ENCODE results near the gene MSI2. TPM values are rescaled to one million over a fixed set of nuclear protein-coding genes. Genes with fewer than 3 reads are reported as not detected.
A peak's percentile ranks its signal among the peaks of the same experiment; 100 is the strongest.

Gene MSI2
- total RNA-seq, 2 donors from 2014 or later, result 88.3 to 114 TPM

DNA sequence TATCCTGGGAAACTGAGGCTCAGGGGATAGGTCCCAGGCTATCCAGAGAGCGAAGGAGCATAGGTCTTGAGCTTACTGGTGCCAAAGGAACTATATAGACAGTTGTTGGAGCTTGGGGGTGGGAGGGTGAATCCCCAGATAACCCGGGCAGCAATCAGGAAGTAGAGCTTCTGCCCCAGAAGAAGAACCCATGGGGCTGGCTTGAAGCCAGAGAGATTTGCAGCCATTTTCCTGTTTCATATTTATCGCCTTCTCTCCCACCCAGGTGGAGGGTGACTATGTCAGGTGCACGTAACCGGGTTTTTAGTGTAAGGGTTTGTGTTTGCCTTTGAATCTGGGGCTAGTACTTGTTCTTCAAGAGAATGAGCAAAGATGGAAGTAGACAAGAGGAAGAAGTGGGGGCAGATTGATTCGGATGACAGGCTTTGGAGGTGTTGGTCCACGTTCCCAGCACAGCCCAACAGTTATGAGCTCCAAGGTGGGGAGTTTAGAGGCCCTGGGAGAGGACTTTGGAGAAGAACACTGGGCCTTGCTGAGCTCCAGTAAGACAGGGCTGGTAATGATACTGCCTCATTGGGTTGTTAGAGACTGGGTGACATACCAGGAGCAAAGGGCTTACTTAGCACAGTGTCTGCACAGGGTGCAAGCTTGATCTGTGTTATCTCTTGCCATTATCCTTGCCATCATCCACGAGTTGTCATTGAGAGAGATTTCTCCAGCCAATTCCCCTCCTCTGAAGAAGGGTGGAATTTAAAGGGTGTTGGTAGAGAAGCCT is 343.1 kb downstream of the MSI2 start:
- Mint-ChIP-seq H3K27ac (no peak overlapping the region), H3K9me3 (peaks cover 5% of the 10 kb centered on the region), H3K27me3 (ENCODE audit: insufficient read depth) (no peaks in the 10 kb centered on the region), H3K36me3 (ENCODE audit: low read depth) (peaks cover 17% of the 10 kb centered on the region), H3K4me1 (peaks cover 9% of the 10 kb centered on the region), H3K4me3 (no peak overlapping the region)
- H3K27ac ChIP-seq (ENCODE audit: low read depth, low read length), result no peak overlapping the region
- DNase-seq, result no peak
- TF ChIP-seq, protein P1, sequence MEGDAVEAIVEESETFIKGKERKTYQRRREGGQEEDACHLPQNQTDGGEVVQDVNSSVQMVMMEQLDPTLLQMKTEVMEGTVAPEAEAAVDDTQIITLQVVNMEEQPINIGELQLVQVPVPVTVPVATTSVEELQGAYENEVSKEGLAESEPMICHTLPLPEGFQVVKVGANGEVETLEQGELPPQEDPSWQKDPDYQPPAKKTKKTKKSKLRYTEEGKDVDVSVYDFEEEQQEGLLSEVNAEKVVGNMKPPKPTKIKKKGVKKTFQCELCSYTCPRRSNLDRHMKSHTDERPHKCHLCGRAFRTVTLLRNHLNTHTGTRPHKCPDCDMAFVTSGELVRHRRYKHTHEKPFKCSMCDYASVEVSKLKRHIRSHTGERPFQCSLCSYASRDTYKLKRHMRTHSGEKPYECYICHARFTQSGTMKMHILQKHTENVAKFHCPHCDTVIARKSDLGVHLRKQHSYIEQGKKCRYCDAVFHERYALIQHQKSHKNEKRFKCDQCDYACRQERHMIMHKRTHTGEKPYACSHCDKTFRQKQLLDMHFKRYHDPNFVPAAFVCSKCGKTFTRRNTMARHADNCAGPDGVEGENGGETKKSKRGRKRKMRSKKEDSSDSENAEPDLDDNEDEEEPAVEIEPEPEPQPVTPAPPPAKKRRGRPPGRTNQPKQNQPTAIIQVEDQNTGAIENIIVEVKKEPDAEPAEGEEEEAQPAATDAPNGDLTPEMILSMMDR (conservative IDR thresholded peaks at IDR 0.05), result no peak
- WGBS, 2 experiments (ENCODE audit: insufficient coverage in 1 of 2, insufficient read length in 1 of 2), result 93 to 98% methylated on average over 6 to 8 of the region's 8 CpGs
- no peak overlapping the region for H3K9ac ChIP-seq (ENCODE audit: extremely low read depth, low read length, poor library complexity, severe bottlenecking)
- H3K4me1 ChIP-seq (ENCODE audit: control insufficient read depth, insufficient read depth, low read length), result peaks cover 2% of the 10 kb centered on the region
- H3K4me3 ChIP-seq (ENCODE audit: low read length), result no peak overlapping the region
- H3K9me3 ChIP-seq (ENCODE audit: control insufficient read depth, low read length), result peaks cover 12% of the 10 kb centered on the region
- no peaks in the 10 kb centered on the region for H3K36me3 ChIP-seq (ENCODE audit: control insufficient read depth, insufficient read depth, low read length)
- H3K27me3 ChIP-seq (ENCODE audit: control insufficient read depth, insufficient read depth, low read length, poor library complexity, severe bottlenecking), result no peaks in the 10 kb centered on the region

DNA sequence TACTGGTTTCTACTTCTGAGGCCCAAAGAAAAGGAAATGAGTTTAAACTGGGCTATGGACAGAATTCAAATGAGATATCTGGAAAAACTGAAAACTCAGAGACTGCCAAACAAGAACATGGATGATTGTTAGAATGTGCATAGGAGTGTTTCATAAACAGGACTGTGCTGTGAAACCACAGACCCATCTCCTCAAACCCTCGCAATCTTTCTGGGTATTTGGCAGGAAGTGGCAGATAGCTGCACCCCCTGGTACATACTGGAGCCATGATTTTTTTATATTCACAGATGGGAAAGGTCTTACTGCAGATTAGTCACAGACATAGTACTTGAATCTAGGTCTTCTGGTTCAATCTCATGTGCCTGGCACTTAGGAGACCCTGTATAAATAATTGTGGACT is 343.8 kb downstream of the MSI2 start:
- Mint-ChIP-seq H3K27me3 (ENCODE audit: insufficient read depth) (no peaks in the 10 kb centered on the region), H3K4me3 (no peak overlapping the region), H3K9me3 (peaks cover 3% of the 10 kb centered on the region), H3K4me1 (peaks cover 10% of the 10 kb centered on the region), H3K36me3 (ENCODE audit: low read depth) (peaks cover 16% of the 10 kb centered on the region), H3K27ac (no peak overlapping the region)
- H3K4me3 ChIP-seq (ENCODE audit: low read length), result no peak overlapping the region
- H3K9ac ChIP-seq (ENCODE audit: extremely low read depth, low read length, poor library complexity, severe bottlenecking), result no peak overlapping the region
- DNase-seq, result no peak
- H3K36me3 ChIP-seq (ENCODE audit: control insufficient read depth, insufficient read depth, low read length), result no peaks in the 10 kb centered on the region
- H3K27me3 ChIP-seq (ENCODE audit: control insufficient read depth, insufficient read depth, low read length, poor library complexity, severe bottlenecking), result no peaks in the 10 kb centered on the region
- H3K4me1 ChIP-seq (ENCODE audit: control insufficient read depth, insufficient read depth, low read length), result peaks cover 2% of the 10 kb centered on the region
- 100% methylated on average over 1 of the region's 1 CpG for WGBS, 2 experiments (ENCODE audit: insufficient coverage in 1 of 2, insufficient read length in 1 of 2)
- H3K27ac ChIP-seq (ENCODE audit: low read depth, low read length), result no peak overlapping the region
- H3K9me3 ChIP-seq (ENCODE audit: control insufficient read depth, low read length), result peaks cover 6% of the 10 kb centered on the region
- TF ChIP-seq, protein P1 (conservative IDR thresholded peaks at IDR 0.05), result no peak

DNA sequence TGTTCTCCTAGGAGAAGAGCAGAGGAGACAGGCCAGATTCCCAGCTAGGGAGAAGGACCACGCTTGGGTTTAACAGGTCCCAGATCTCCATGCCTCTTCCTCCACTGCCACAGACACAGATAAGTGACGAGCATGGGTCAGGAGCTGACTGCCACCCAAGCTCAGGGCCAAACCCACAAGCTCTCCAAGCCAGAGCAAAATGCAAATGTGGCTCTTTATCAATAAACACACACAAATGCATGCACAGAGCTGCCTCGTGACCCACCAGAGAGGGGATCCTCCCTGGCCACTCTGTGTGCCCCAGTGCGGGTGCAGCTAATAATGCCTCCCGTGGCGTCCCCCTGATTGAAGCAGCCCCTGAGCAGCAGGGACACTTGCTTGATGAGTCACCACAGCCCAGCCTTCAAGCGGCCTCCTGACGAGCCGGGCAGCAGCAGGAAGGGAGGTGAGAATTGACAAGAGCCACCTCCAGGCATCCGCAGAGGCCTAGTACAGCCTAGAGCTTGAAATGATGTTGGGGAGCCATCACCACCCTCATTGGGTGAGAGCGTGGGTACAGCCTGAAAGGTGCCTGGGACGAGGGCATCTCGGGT is 344.9 kb downstream of the MSI2 start:
- Mint-ChIP-seq H3K9me3 (no peaks in the 10 kb centered on the region), H3K36me3 (ENCODE audit: low read depth) (peaks cover 16% of the 10 kb centered on the region), H3K27me3 (ENCODE audit: insufficient read depth) (no peaks in the 10 kb centered on the region), H3K4me1 (peaks cover 16% of the 10 kb centered on the region), H3K27ac (no peak overlapping the region), H3K4me3 (no peak overlapping the region)
- WGBS, 2 experiments (ENCODE audit: insufficient coverage in 1 of 2, insufficient read length in 1 of 2), result 80 to 85% methylated on average over 11 to 13 of the region's 13 CpGs
- Histone ChIP-seq H3K9me3 (ENCODE audit: control insufficient read depth, low read length) (no peaks in the 10 kb centered on the region), H3K9ac (ENCODE audit: extremely low read depth, low read length, poor library complexity, severe bottlenecking) (no peak overlapping the region), H3K4me1 (ENCODE audit: control insufficient read depth, insufficient read depth, low read length) (peaks cover 8% of the 10 kb centered on the region), H3K36me3 (ENCODE audit: control insufficient read depth, insufficient read depth, low read length) (no peaks in the 10 kb centered on the region), H3K27ac (ENCODE audit: low read depth, low read length) (peak overlapping the region; percentile 16), H3K4me3 (ENCODE audit: low read length) (no peak overlapping the region), H3K27me3 (ENCODE audit: control insufficient read depth, insufficient read depth, low read length, poor library complexity, severe bottlenecking) (no peaks in the 10 kb centered on the region)
- peak; percentile 82 for DNase-seq
- TF ChIP-seq, protein P1 (conservative IDR thresholded peaks at IDR 0.05), result no peak

Data from endodermal cell (in vitro differentiated cells).